NB4 (cell line): Measurements from ENCODE around the gene WFS1.

Experiments used
- MAX ChIP-seq: IDR thresholded peaks from 2 replicates; pipeline ENCODE4 v1.6.1; 2011; ENCODE audit warnings: low read depth, low read length
- MYC ChIP-seq: IDR thresholded peaks from 2 replicates; pipeline ENCODE4 v1.6.1; 2011; ENCODE audit warnings: low read depth, low read length
- POLR2A ChIP-seq: IDR thresholded peaks from 2 replicates; pipeline ENCODE4 v1.6.1; 2011; ENCODE audit warnings: mild to moderate bottlenecking; ENCODE audit not compliant: insufficient read length; ENCODE audit errors: extremely low read depth
- TF ChIP-seq, protein P1 (sequence below): IDR thresholded peaks from one replicate; pipeline ENCODE4 v1.5.1; 2012; ENCODE audit warnings: low read depth, low read length

GRCh38 chr4:6331468-6331867 is 61.8 kb downstream of the WFS1 start:
- TF ChIP-seq, protein P1, sequence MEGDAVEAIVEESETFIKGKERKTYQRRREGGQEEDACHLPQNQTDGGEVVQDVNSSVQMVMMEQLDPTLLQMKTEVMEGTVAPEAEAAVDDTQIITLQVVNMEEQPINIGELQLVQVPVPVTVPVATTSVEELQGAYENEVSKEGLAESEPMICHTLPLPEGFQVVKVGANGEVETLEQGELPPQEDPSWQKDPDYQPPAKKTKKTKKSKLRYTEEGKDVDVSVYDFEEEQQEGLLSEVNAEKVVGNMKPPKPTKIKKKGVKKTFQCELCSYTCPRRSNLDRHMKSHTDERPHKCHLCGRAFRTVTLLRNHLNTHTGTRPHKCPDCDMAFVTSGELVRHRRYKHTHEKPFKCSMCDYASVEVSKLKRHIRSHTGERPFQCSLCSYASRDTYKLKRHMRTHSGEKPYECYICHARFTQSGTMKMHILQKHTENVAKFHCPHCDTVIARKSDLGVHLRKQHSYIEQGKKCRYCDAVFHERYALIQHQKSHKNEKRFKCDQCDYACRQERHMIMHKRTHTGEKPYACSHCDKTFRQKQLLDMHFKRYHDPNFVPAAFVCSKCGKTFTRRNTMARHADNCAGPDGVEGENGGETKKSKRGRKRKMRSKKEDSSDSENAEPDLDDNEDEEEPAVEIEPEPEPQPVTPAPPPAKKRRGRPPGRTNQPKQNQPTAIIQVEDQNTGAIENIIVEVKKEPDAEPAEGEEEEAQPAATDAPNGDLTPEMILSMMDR = no peak
- no peak for TF ChIP-seq POLR2A
- TF ChIP-seq MYC = no peak
- TF ChIP-seq MAX = no peak
